Measurements from ENCODE around the gene ZNF536.

ZNF536 gene

GRCh38 chr19:30529876-30530275 lies 157.7 kb downstream of the ZNF536 start:
- no peak for DNase-seq (ENCODE audit: low read depth in 3 of 3)

GRCh38 chr19:30530751-30531150 lies 158.6 kb downstream of the ZNF536 start:
- DNase-seq (ENCODE audit: low read depth in 3 of 3) = no peak

- DNase-seq (ENCODE audit: low read depth in 3 of 3) = no peak
Measured at GRCh38 chr19:30535011-30535410, 162.8 kb downstream of the ZNF536 start.

DNA sequence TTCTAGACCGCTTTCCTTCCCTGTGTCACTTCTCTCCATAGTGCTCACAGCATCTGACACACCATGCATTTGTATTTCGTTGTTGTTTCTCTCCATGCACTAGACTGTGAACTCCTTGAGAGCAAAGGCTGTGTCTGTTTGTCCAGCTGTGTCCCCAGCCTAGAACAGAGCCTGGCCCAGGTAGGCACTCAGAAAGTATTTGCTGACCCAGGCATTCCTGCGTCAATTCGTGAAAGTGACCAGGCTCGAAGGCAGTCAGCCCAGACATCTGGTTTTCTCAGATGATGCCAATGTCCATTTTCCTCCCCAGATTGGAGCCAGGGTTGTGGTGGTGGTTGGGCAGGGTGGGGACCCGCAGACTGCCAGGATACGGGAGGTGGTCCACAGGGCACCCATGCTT lies 164.8 kb downstream of the ZNF536 start:
- DNase-seq (ENCODE audit: low read depth in 3 of 3) = no peak

- no peak for DNase-seq (ENCODE audit: low read depth in 3 of 3)
Measured at GRCh38 chr19:30539315-30539714, 167.1 kb downstream of the ZNF536 start.

- no peak for DNase-seq (ENCODE audit: low read depth in 3 of 3)
Measured at GRCh38 chr19:30539981-30540380, 167.8 kb downstream of the ZNF536 start.

DNA sequence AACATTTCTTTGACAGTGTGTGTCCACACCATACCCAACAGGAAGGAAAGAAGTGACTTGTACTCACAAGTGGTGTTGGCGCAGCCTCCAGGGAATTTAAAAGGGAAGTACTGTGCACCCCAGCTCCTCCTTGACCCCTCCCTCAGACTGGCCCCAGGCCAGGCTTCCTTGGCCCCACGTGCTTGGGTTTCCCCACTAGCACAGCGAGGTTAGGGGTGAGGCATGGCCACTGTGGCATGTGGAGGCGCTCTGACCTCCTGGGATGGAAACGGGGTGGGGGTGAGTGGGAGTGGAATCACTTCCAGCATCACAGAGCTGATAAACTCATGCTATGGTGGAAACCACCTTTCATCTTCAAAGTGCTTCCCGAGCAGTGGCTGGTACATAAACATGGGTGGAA lies 168.6 kb downstream of the ZNF536 start:
- DNase-seq (ENCODE audit: low read depth in 3 of 3) = no peak

- DNase-seq (ENCODE audit: low read depth in 3 of 3) = no peak
Measured at GRCh38 chr19:30541575-30541974, 169.4 kb downstream of the ZNF536 start.

DNA sequence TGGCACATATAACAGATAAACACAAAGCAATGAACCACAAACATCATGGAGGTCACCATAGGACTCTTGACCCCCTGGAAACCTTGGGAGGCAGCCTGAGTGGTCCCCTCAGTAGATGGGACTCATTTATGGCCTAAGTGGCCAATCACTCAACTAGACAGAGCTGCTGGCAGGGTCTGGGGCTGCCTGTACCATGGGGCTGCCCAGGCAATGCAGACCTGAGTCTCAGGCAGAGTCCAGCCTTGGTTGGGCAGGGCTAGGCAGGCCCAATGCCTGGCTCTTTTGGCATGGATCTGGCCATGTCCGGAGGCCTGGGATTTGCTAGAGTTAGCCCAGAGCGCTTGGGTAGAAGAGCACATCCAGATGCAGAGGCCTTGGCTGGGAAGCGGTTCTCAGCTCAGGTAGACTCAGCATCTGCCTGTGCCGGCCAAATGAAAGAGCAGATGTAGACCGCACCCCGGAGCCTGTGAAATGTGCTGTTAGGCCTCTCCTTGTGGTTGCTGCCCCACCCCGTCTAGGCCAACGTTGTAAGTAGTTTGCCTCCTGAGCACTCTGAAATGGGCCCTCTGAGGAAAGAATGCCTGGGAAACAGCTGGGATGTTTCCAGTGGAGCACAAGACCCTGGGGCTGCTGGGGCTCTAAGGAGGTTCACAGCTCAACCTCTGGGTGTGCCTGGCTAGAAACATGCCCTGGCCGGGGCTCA lies 171.2 kb downstream of the ZNF536 start:
- DNase-seq (ENCODE audit: low read depth in 3 of 3) = no peak

- no peak for DNase-seq (ENCODE audit: low read depth in 3 of 3)
Measured at GRCh38 chr19:30545752-30546151, 173.6 kb downstream of the ZNF536 start.

DNA sequence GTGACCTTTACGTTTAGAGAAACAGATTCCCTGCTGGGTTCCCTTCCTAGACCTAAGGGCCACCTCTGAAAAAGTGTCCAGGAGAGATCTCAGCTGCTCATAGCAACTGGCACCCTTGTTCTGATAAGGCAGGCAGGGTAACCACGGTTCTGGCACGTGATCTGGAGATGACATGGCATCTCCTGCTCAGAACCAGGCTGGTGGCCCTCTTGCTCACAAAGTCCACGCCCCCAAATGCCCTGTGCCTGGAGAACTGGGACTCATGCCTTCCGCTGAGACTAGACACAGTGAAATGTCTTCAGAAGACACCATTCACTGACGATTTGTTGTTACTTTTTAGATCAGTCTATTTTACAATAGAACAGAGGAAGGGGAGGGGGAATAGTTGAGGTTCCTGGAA lies 174.1 kb downstream of the ZNF536 start:
- DNase-seq (ENCODE audit: low read depth in 3 of 3) = no peak

- no peak for DNase-seq (ENCODE audit: low read depth in 3 of 3)
Measured at GRCh38 chr19:30547246-30547645, 175.1 kb downstream of the ZNF536 start.

DNA sequence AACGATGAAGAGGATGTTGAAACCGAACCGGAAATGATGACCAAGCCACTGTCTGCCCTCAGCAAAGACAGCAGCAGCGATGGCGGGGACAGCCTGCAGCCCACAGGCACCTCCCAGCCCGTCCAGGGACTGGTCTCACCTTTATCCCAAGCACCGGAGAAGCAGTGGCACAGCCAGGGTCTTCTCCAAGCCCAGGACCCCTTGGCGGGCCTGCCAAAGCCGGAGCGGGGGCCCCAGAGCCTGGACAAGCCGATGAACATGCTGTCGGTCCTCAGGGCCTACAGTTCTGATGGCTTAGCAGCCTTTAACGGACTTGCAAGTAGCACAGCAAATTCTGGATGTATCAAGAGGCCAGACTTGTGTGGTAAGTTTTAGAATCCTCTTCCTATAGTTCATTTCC lies 177.0 kb downstream of the ZNF536 start:
- DNase-seq (ENCODE audit: low read depth in 3 of 3) = no peak

- no peak for DNase-seq (ENCODE audit: low read depth in 3 of 3)
Measured at GRCh38 chr19:30551271-30551670, 179.1 kb downstream of the ZNF536 start.

GRCh38 chr19:30552593-30552992 lies 180.4 kb downstream of the ZNF536 start:
- no peak for DNase-seq (ENCODE audit: low read depth in 3 of 3)

- DNase-seq (ENCODE audit: low read depth in 3 of 3) = no peak
Measured at GRCh38 chr19:30555075-30555790, 183.0 kb downstream of the ZNF536 start.

DNA sequence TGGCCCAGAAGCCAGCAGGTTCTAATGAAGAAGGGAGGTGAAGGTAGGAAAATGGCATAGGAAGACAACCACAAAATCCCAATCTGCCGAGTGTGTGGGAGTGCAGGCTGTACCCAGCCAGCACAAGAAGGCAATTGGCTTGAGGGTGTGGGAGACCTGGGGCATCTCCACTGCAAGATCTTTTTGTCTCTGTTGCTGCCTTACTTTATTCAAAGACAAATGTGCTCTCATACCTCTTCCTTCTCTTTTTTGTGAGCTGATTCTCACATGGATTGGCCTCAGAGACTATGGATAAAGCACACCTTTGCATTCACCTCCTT lies 183.6 kb downstream of the ZNF536 start:
- no peak for DNase-seq (ENCODE audit: low read depth in 3 of 3)

DNA sequence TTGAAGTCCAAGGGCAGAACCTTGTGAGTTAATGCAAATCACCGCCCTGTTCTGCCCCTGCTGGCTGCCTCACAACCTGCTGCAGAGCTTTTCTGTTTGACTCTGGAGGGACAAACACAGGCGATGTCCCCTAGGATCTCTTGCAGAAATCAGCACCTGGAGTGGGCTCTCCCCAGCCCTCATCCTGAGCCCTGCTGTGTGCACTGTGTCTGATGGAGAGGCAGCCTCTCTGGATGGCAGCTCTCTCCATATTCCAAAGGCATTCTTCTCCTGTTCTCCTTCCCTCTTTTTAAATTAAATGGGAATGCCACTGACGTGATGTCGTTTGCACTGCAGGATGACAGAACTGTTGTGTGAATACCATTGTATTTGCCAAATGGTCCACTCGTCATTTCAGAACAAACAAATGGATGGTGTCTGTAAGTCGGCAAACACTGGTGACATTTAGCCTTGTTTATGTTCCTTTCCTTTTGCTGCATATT lies 184.1 kb downstream of the ZNF536 start:
- DNase-seq (ENCODE audit: low read depth in 3 of 3) = no peak

DNA sequence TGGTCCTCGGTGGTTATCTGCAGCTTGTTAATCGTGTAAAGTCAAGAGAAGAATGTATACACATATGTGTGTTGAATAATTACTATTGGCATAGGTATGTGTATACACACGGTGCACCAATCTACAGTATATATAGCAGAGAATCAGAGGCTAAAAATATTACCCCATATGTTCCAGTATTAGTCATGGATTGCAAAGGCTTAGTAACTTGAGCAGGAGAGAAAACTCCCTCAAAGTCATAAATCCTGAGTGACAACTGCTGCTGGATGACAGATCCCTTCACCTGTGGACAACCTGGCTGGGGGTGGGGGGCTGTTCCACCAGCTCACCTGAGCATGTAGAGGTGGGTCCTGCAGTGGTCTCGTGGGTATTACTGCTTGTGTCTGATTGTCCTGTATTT lies 185.0 kb downstream of the ZNF536 start:
- no peak for DNase-seq (ENCODE audit: low read depth in 3 of 3)

- no peak for DNase-seq (ENCODE audit: low read depth in 3 of 3)
Measured at GRCh38 chr19:30557927-30558557, 185.9 kb downstream of the ZNF536 start.

GRCh38 chr19:30558793-30559192 lies 186.6 kb downstream of the ZNF536 start:
- DNase-seq (ENCODE audit: low read depth in 3 of 3) = no peak

- no peak for DNase-seq (ENCODE audit: low read depth in 3 of 3)
Measured at GRCh38 chr19:30559446-30559845, 187.3 kb downstream of the ZNF536 start.

- no peak for DNase-seq (ENCODE audit: low read depth in 3 of 3)
Measured at GRCh38 chr19:30562981-30563380, 190.8 kb downstream of the ZNF536 start.
